Endothelial cell of umbilical vein (primary cell): ENCODE results near the gene SPACA4. TPM values are rescaled to one million over a fixed set of nuclear protein-coding genes. Genes with fewer than 3 reads are reported as not detected.

Experiments
- BruUV-seq: library from RNA; stranded (reverse); fragments of 400-500 nt; replicated peaks from 2 replicates; lab custom pipeline; 2021; lab: Mats Ljungman, UMichigan
- CTCF ChIA-PET: fragments of 300-600, 350-600 bp; sonication (Branson Sonifier 250); formaldehyde crosslinking; loops from one replicate; lab custom pipeline; 2021; ENCODE audit warnings: antibody characterized with exemption, inconsistent platforms; lab: Charles Lee
- POLR2A ChIA-PET: fragments of 300-600, 350-600 bp; sonication (Branson Sonifier 250); formaldehyde crosslinking; loops from one replicate; lab custom pipeline; 2021; ENCODE audit warnings: antibody characterized with exemption, inconsistent platforms; lab: Charles Lee
- DNase-seq: peaks from one replicate; pipeline ENCODE4 v3.0.0-alpha.2; 2011; ENCODE audit warnings: low read depth, low spot score
- FAIRE-seq: peaks from 2 replicates; lab custom pipeline; 2011; peaks lifted over from hg19 to GRCh38; lab: Jason Lieb, UNC
- H2AFZ ChIP-seq: 2 replicates; pipeline ENCODE4 v1.6.0; 2012; ENCODE audit warnings: low read depth, low read length, control low read depth, inconsistent platforms
- H3K27ac ChIP-seq: 2 replicates; pipeline ENCODE4 v1.5.1; 2011; ENCODE audit warnings: low read depth, mild to moderate bottlenecking, control low read depth, low read length, moderate library complexity; ENCODE audit not compliant: insufficient read depth
- H3K27me3 ChIP-seq, 2 experiments: 2 replicates each; pipeline versions ENCODE4 v1.6.0 to v1.6.1; 2011; ENCODE audit warnings: low read length in 2 of 2, mixed read lengths in 1 of 2; ENCODE audit not compliant: control insufficient read depth in 2 of 2, insufficient read depth in 2 of 2
- H3K36me3 ChIP-seq, 2 experiments: 2 replicates in 1 of 2; 3 replicates in 1 of 2; pipeline ENCODE4 v1.5.1; 2011; ENCODE audit warnings: low read length in 2 of 2, mild to moderate bottlenecking in 1 of 2, moderate library complexity in 1 of 2; ENCODE audit not compliant: control insufficient read depth in 2 of 2, insufficient read depth in 2 of 2; ENCODE audit errors: extremely low read depth in 1 of 2
- H3K4me1 ChIP-seq: 3 replicates; pipeline ENCODE4 v1.5.1; 2011; ENCODE audit warnings: mild to moderate bottlenecking, low read length; ENCODE audit not compliant: control insufficient read depth, insufficient read depth; ENCODE audit errors: extremely low read depth
- H3K4me2 ChIP-seq: 2 replicates; pipeline ENCODE4 v1.6.1; 2011; ENCODE audit warnings: low read length, control low read depth, mixed read lengths; ENCODE audit not compliant: insufficient read depth
- H3K4me3 ChIP-seq, 3 experiments: fragments of 200-600 bp in 1 of 3; sonication (generic), shearing (Covaris generic) in 1 of 3; replicated peaks in 1 of 3; 2 replicates each; pipeline ENCODE4 v1.5.1; 2011 to 2016; ENCODE audit warnings: control low read depth in 3 of 3, low read length in 3 of 3, mild to moderate bottlenecking in 2 of 3, inconsistent platforms in 1 of 3, low read depth in 1 of 3, moderate library complexity in 1 of 3; ENCODE audit not compliant: insufficient read depth in 1 of 3
- H3K79me2 ChIP-seq: 2 replicates; pipeline ENCODE4 v1.6.0; 2012; ENCODE audit warnings: low read length, inconsistent platforms; ENCODE audit not compliant: control insufficient read depth, insufficient read depth
- H3K9ac ChIP-seq: replicated peaks from 2 replicates; pipeline ENCODE3; 2011; ENCODE audit warnings: low read length, control low read depth; ENCODE audit not compliant: insufficient read depth; ENCODE audit errors: extremely low read depth
- H3K9me1 ChIP-seq: replicated peaks from 3 replicates; pipeline ENCODE4 v1.6.0; 2011; ENCODE audit warnings: mild to moderate bottlenecking, low read length; ENCODE audit not compliant: control insufficient read depth, insufficient read depth; ENCODE audit errors: extremely low read depth
- H3K9me3 ChIP-seq: replicated peaks from 2 replicates; pipeline ENCODE4 v1.5.1; 2012; ENCODE audit warnings: low read length, inconsistent platforms; ENCODE audit not compliant: control insufficient read depth, insufficient read depth
- H4K20me1 ChIP-seq: replicated peaks from 2 replicates; pipeline ENCODE3; 2011; ENCODE audit warnings: mild to moderate bottlenecking, low read length; ENCODE audit not compliant: control insufficient read depth, insufficient read depth; ENCODE audit errors: extremely low read depth
- CTCF ChIP-seq, 2 donors: IDR thresholded peaks; 1 replicate in 1 of 2; 2 replicates in 1 of 2; pipeline ENCODE4 v1.5.1; 2011; ENCODE audit warnings: low read length in 2 of 2, mild to moderate bottlenecking in 2 of 2, moderate library complexity in 2 of 2, control low read depth in 1 of 2, inconsistent platforms in 1 of 2, low read depth in 1 of 2; ENCODE audit not compliant: insufficient read depth in 1 of 2; ENCODE audit errors: extremely low read depth in 1 of 2
- EZH2 ChIP-seq: IDR thresholded peaks from 2 replicates; pipeline ENCODE4 v1.6.1; 2012; ENCODE audit warnings: borderline replicate concordance, low read depth, mild to moderate bottlenecking, moderate library complexity, low read length, inconsistent platforms; ENCODE audit not compliant: severe bottlenecking
- FOS ChIP-seq: IDR thresholded peaks from 2 replicates; pipeline ENCODE4 v1.6.1; 2011; ENCODE audit warnings: mild to moderate bottlenecking, low read length, moderate library complexity, borderline replicate concordance; ENCODE audit not compliant: insufficient read depth
- GATA2 ChIP-seq: IDR thresholded peaks from 2 replicates; pipeline ENCODE4 v1.7.0; 2011; ENCODE audit warnings: low read depth, mild to moderate bottlenecking, moderate library complexity, mixed read lengths, low read length; ENCODE audit not compliant: insufficient read length, insufficient read depth
- JUN ChIP-seq: IDR thresholded peaks from 2 replicates; pipeline ENCODE4 v1.6.1; 2011; ENCODE audit warnings: borderline replicate concordance, low read depth; ENCODE audit not compliant: insufficient read length, insufficient read depth
- MAX ChIP-seq: IDR thresholded peaks from 2 replicates; pipeline ENCODE4 v1.6.1; 2011; ENCODE audit not compliant: insufficient read depth, insufficient read length
- MYC ChIP-seq: IDR thresholded peaks from one replicate; pipeline ENCODE4 v1.6.1; 2011; ENCODE audit warnings: mild to moderate bottlenecking, low read depth, low read length
- POLR2A ChIP-seq: IDR thresholded peaks from 2 replicates; pipeline ENCODE4 v1.6.1; 2012; ENCODE audit warnings: low read depth, mild to moderate bottlenecking, control low read depth, low read length
- POLR2AphosphoS5 ChIP-seq: IDR thresholded peaks from 2 replicates; pipeline ENCODE4 v1.6.1; 2012; ENCODE audit warnings: low read depth, mild to moderate bottlenecking, control low read depth, low read length, moderate library complexity; ENCODE audit not compliant: insufficient read depth
- dilution Hi-C: fragments of 300-500 bp; cut with MboI; formaldehyde crosslinking; loops from one replicate; pipeline ENCODE4 v1.15.0; 2019; ENCODE audit warnings: low sequenced_read_pairs; ENCODE audit not compliant: extremely low pct_ligation_motif_present
- intact Hi-C: fragments of 100-400 bp; cut with micrococcal nuclease; formaldehyde crosslinking; loops from one replicate; pipeline ENCODE4 v1.10.0; 2022
- polyA plus RNA-seq, 4 experiments: library from polyadenylated mRNA; depleted of rRNA in 3 of 4; stranded (reverse) in 3 of 4; unstranded in 1 of 4; fragments of >200 nt; gene quantifications; 2 replicates each; pipeline versions ENCODE4 v1.2.1 to v1.2.3, GENCODE V29; 2011 to 2012; ENCODE audit warnings: missing spikeins in 1 of 4
- total RNA-seq: library from RNA; stranded (reverse); gene quantifications from 2 replicates; pipeline ENCODE4 v1.2.3, GENCODE V29; 2021

The SPACA4 gene
- total and polyA plus RNA-seq, 2 donors (not counting 3 experiments of a cell fraction or from before 2014, with no cell fraction given) = not detected

- CTCF ChIA-PET = interaction anchor here (0.8 to 2.7 kb wide), 21 partner anchors 12 to 326 kb away, joined by 3 to 41 read pairs (median 11); partner anchors contain the start of genes HSD17B14, IZUMO1, NTN5 and RPL18
- DNase-seq = peak; percentile 74
Measured at GRCh38 chr19:48644839-48645619, 38.5 kb downstream of the SPACA4 start.

More at GRCh38 chr19:48644839-48645619, 38.5 kb downstream of the SPACA4 start:
- Histone ChIP-seq H2AFZ (peak overlapping the region; percentile 58), H3K79me2 (no peaks in the 10 kb centered on the region), H3K4me2 (no peak overlapping the region), H3K9me3 (no peaks in the 10 kb centered on the region), H3K27me3 (peaks cover 0 to 2% of the 10 kb centered on the region in 2 experiments), H3K4me3 (peak overlapping the region in 1 of 3 experiments; percentile 40), H4K20me1 (no peaks in the 10 kb centered on the region), H3K4me1 (peaks cover 9% of the 10 kb centered on the region), H3K9ac (no peak overlapping the region), H3K9me1 (no peaks in the 10 kb centered on the region), H3K27ac (no peak overlapping the region), H3K36me3 (no peaks in the 10 kb centered on the region)
- TF ChIP-seq GATA2 = no peak
- no peak for TF ChIP-seq MAX
- TF ChIP-seq POLR2AphosphoS5 = no peak
- TF ChIP-seq MYC = no peak
- no peak for TF ChIP-seq JUN
- TF ChIP-seq POLR2A = no peak
- TF ChIP-seq EZH2 = no peak
- TF ChIP-seq CTCF (IDR thresholded peaks at IDR 0.05; ENCODE audit: extremely low read depth in 1 of 2, insufficient read depth in 1 of 2, low read depth in 1 of 2, low read length in 2 of 2) = no peak
- TF ChIP-seq FOS = no peak
- intact Hi-C loops = no loop called here
- FAIRE-seq = peak; percentile 70
- POLR2A ChIA-PET = interaction anchor here (1.1 to 1.7 kb wide), 3 partner anchors 26 to 102 kb away, joined by 3 to 7 read pairs (median 3); partner anchors contain the start of genes IZUMO1, RPL18 and SPHK2
- dilution Hi-C loops = no loop called here
- BruUV-seq = no TSS peak
